MV-4-11 (cell line): Measurements from ENCODE around the gene SLC12A2.

Source experiments
- DNase-seq: peaks from one replicate; lab custom pipeline; 2025; lab: John Stamatoyannopoulos, UW

Gene SLC12A2

GRCh38 chr5:128225245-128226030, 141.9 kb downstream of the SLC12A2 start:
- DNase-seq: no peak

GRCh38 chr5:128228008-128228407, 144.4 kb downstream of the SLC12A2 start:
- DNase-seq: no peak

- DNase-seq: no peak
Observed at GRCh38 chr5:128228521-128228920, 145.0 kb downstream of the SLC12A2 start.

- DNase-seq: no peak
Observed at GRCh38 chr5:128234928-128235641, 151.5 kb downstream of the SLC12A2 start.

- no peak for DNase-seq
Observed at GRCh38 chr5:128236334-128236733, 152.8 kb downstream of the SLC12A2 start.

- DNase-seq: no peak
Observed at GRCh38 chr5:128237000-128237399, 153.4 kb downstream of the SLC12A2 start.

- DNase-seq: no peak
Observed at GRCh38 chr5:128237546-128237945, 154.0 kb downstream of the SLC12A2 start.
